NCI-H510A treated with DMSO at 0.1 percent for 48 hours (cell line): Measurements from ENCODE around the gene ZFP82.

Source experiments
- DNase-seq: peaks from one replicate; lab custom pipeline; 2025; lab: John Stamatoyannopoulos, UW

Gene ZFP82

GRCh38 chr19:36371886-36372285 lies 46.6 kb downstream of the ZFP82 start:
- DNase-seq, result no peak

- DNase-seq, result no peak
Observed at GRCh38 chr19:36363845-36364244, 54.6 kb downstream of the ZFP82 start.
